ENCODE measurements around the gene FAM234B.
A peak's percentile ranks its signal among the peaks of the same experiment; 100 is the strongest.

The FAM234B gene

GRCh38 chr12:13100882-13101769 lies 56.9 kb downstream of the FAM234B start:
- no peaks in the 10 kb centered on the region for H3K36me3 ChIP-seq (ENCODE audit: control insufficient read depth in 2 of 2, insufficient read depth in 2 of 2, low read length in 2 of 2)
- no peaks in the 10 kb centered on the region for H3K27me3 ChIP-seq (ENCODE audit: control insufficient read depth in 1 of 2, insufficient read depth in 2 of 2, low read length in 2 of 2)
- H3K4me1 ChIP-seq (ENCODE audit: control insufficient read depth, insufficient read depth, low read length) = peaks cover 23% of the 10 kb centered on the region
- H3K27ac ChIP-seq (ENCODE audit: low read length) = peak overlapping the region; percentile 86
- peak overlapping the region; percentile 72 to 74 for H3K9ac ChIP-seq (ENCODE audit: low read length in 2 of 2)
- no peaks in the 10 kb centered on the region for H3K9me3 ChIP-seq (ENCODE audit: control insufficient read depth in 2 of 2, low read length in 2 of 2)
- H3K4me3 ChIP-seq (ENCODE audit: low read length in 2 of 2) = peak overlapping the region; percentile 42 to 76

GRCh38 chr12:13101821-13102375 lies 57.7 kb downstream of the FAM234B start:
- Histone ChIP-seq H3K9me3 (ENCODE audit: control insufficient read depth in 2 of 2, low read length in 2 of 2) (no peaks in the 10 kb centered on the region), H3K4me3 (ENCODE audit: low read length in 2 of 2) (peak overlapping the region; percentile 42 to 76), H3K27me3 (ENCODE audit: control insufficient read depth in 1 of 2, insufficient read depth in 2 of 2, low read length in 2 of 2) (no peaks in the 10 kb centered on the region), H3K4me1 (ENCODE audit: control insufficient read depth, insufficient read depth, low read length) (peaks cover 23% of the 10 kb centered on the region), H3K27ac (ENCODE audit: low read length) (peak overlapping the region; percentile 86), H3K36me3 (ENCODE audit: control insufficient read depth in 2 of 2, insufficient read depth in 2 of 2, low read length in 2 of 2) (no peaks in the 10 kb centered on the region), H3K9ac (ENCODE audit: low read length in 2 of 2) (peak overlapping the region; percentile 72 to 73)

GRCh38 chr12:13102461-13103195 lies 58.4 kb downstream of the FAM234B start:
- no peak overlapping the region for H3K9ac ChIP-seq (ENCODE audit: low read length in 2 of 2)
- no peaks in the 10 kb centered on the region for H3K27me3 ChIP-seq (ENCODE audit: control insufficient read depth in 1 of 2, insufficient read depth in 2 of 2, low read length in 2 of 2)
- H3K4me3 ChIP-seq (ENCODE audit: low read length in 2 of 2) = no peak overlapping the region
- no peaks in the 10 kb centered on the region for H3K36me3 ChIP-seq (ENCODE audit: control insufficient read depth in 2 of 2, insufficient read depth in 2 of 2, low read length in 2 of 2)
- H3K27ac ChIP-seq (ENCODE audit: low read length) = peak overlapping the region; percentile 86
- no peaks in the 10 kb centered on the region for H3K9me3 ChIP-seq (ENCODE audit: control insufficient read depth in 2 of 2, low read length in 2 of 2)
- H3K4me1 ChIP-seq (ENCODE audit: control insufficient read depth, insufficient read depth, low read length) = peaks cover 23% of the 10 kb centered on the region

GRCh38 chr12:13103391-13104033 lies 59.3 kb downstream of the FAM234B start, which contains the start of gene GSG1:
Gene GSG1, minus strand, starts transcription at chr12:13103667. Its CDS starts 155 bp downstream, at chr12:13103512.
- Histone ChIP-seq H3K9ac (ENCODE audit: low read length in 2 of 2) (no peak within 1 kb of the TSS), H3K9me3 (ENCODE audit: control insufficient read depth in 2 of 2, low read length in 2 of 2) (no peaks in the 10 kb centered on the region), H3K4me3 (ENCODE audit: low read length in 2 of 2) (no peak within 1 kb of the TSS)

GRCh38 chr12:13104409-13104808 lies 60.2 kb downstream of the FAM234B start:
- H3K36me3 ChIP-seq (ENCODE audit: control insufficient read depth in 2 of 2, insufficient read depth in 2 of 2, low read length in 2 of 2) = no peaks in the 10 kb centered on the region
- no peaks in the 10 kb centered on the region for H3K27me3 ChIP-seq (ENCODE audit: control insufficient read depth in 1 of 2, insufficient read depth in 2 of 2, low read length in 2 of 2)
- H3K4me3 ChIP-seq (ENCODE audit: low read length in 2 of 2) = no peak overlapping the region
- H3K27ac ChIP-seq (ENCODE audit: low read length) = no peak overlapping the region
- H3K9ac ChIP-seq (ENCODE audit: low read length in 2 of 2) = no peak overlapping the region
- H3K9me3 ChIP-seq (ENCODE audit: control insufficient read depth in 2 of 2, low read length in 2 of 2) = no peaks in the 10 kb centered on the region
- H3K4me1 ChIP-seq (ENCODE audit: control insufficient read depth, insufficient read depth, low read length) = peaks cover 19% of the 10 kb centered on the region

More at GRCh38 chr12:13103391-13104033, 59.3 kb downstream of the FAM234B start, which contains the start of gene GSG1:
- Histone ChIP-seq H3K27ac (ENCODE audit: low read length) (peak within 1 kb of the TSS; percentile 86), H3K36me3 (ENCODE audit: control insufficient read depth in 2 of 2, insufficient read depth in 2 of 2, low read length in 2 of 2) (no peaks in the 10 kb centered on the region), H3K4me1 (ENCODE audit: control insufficient read depth, insufficient read depth, low read length) (peaks cover 23% of the 10 kb centered on the region), H3K27me3 (ENCODE audit: control insufficient read depth in 1 of 2, insufficient read depth in 2 of 2, low read length in 2 of 2) (no peaks in the 10 kb centered on the region)

- H3K9ac ChIP-seq (ENCODE audit: low read length in 2 of 2) = no peak overlapping the region
- no peaks in the 10 kb centered on the region for H3K27me3 ChIP-seq (ENCODE audit: control insufficient read depth in 1 of 2, insufficient read depth in 2 of 2, low read length in 2 of 2)
- no peak overlapping the region for H3K27ac ChIP-seq (ENCODE audit: low read length)
- no peak overlapping the region for H3K4me3 ChIP-seq (ENCODE audit: low read length in 2 of 2)
- no peaks in the 10 kb centered on the region for H3K9me3 ChIP-seq (ENCODE audit: control insufficient read depth in 2 of 2, low read length in 2 of 2)
- peaks cover 11% of the 10 kb centered on the region for H3K4me1 ChIP-seq (ENCODE audit: control insufficient read depth, insufficient read depth, low read length)
- H3K36me3 ChIP-seq (ENCODE audit: control insufficient read depth in 2 of 2, insufficient read depth in 2 of 2, low read length in 2 of 2) = no peaks in the 10 kb centered on the region
These were observed 61.6 kb downstream of the FAM234B start for GRCh38 chr12:13105781-13106180.

GRCh38 chr12:13106666-13107065 lies 62.5 kb downstream of the FAM234B start:
- no peaks in the 10 kb centered on the region for H3K27me3 ChIP-seq (ENCODE audit: control insufficient read depth in 1 of 2, insufficient read depth in 2 of 2, low read length in 2 of 2)
- H3K27ac ChIP-seq (ENCODE audit: low read length) = no peak overlapping the region
- no peaks in the 10 kb centered on the region for H3K36me3 ChIP-seq (ENCODE audit: control insufficient read depth in 2 of 2, insufficient read depth in 2 of 2, low read length in 2 of 2)
- no peak overlapping the region for H3K4me3 ChIP-seq (ENCODE audit: low read length in 2 of 2)
- no peak overlapping the region for H3K9ac ChIP-seq (ENCODE audit: low read length in 2 of 2)
- H3K9me3 ChIP-seq (ENCODE audit: control insufficient read depth in 2 of 2, low read length in 2 of 2) = no peaks in the 10 kb centered on the region
- peaks cover 4% of the 10 kb centered on the region for H3K4me1 ChIP-seq (ENCODE audit: control insufficient read depth, insufficient read depth, low read length)

- H3K27ac ChIP-seq (ENCODE audit: low read length) = no peak overlapping the region
- no peaks in the 10 kb centered on the region for H3K36me3 ChIP-seq (ENCODE audit: control insufficient read depth in 2 of 2, insufficient read depth in 2 of 2, low read length in 2 of 2)
- H3K9ac ChIP-seq (ENCODE audit: low read length in 2 of 2) = no peak overlapping the region
- H3K4me1 ChIP-seq (ENCODE audit: control insufficient read depth, insufficient read depth, low read length) = no peaks in the 10 kb centered on the region
- no peak overlapping the region for H3K4me3 ChIP-seq (ENCODE audit: low read length in 2 of 2)
- no peaks in the 10 kb centered on the region for H3K9me3 ChIP-seq (ENCODE audit: control insufficient read depth in 2 of 2, low read length in 2 of 2)
- H3K27me3 ChIP-seq (ENCODE audit: control insufficient read depth in 1 of 2, insufficient read depth in 2 of 2, low read length in 2 of 2) = no peaks in the 10 kb centered on the region
These were observed 68.8 kb downstream of the FAM234B start for GRCh38 chr12:13112968-13113367.

- Histone ChIP-seq H3K4me3 (ENCODE audit: low read length in 2 of 2) (no peak overlapping the region), H3K27ac (ENCODE audit: low read length) (no peak overlapping the region), H3K9me3 (ENCODE audit: control insufficient read depth in 2 of 2, low read length in 2 of 2) (no peaks in the 10 kb centered on the region), H3K36me3 (ENCODE audit: control insufficient read depth in 2 of 2, insufficient read depth in 2 of 2, low read length in 2 of 2) (no peaks in the 10 kb centered on the region), H3K27me3 (ENCODE audit: control insufficient read depth in 1 of 2, insufficient read depth in 2 of 2, low read length in 2 of 2) (no peaks in the 10 kb centered on the region), H3K9ac (ENCODE audit: low read length in 2 of 2) (no peak overlapping the region), H3K4me1 (ENCODE audit: control insufficient read depth, insufficient read depth, low read length) (no peaks in the 10 kb centered on the region)
These were observed 70.3 kb downstream of the FAM234B start for GRCh38 chr12:13114251-13115052.

- Histone ChIP-seq H3K9me3 (ENCODE audit: control insufficient read depth in 2 of 2, low read length in 2 of 2) (no peaks in the 10 kb centered on the region), H3K4me3 (ENCODE audit: low read length in 2 of 2) (no peak overlapping the region), H3K27me3 (ENCODE audit: control insufficient read depth in 1 of 2, insufficient read depth in 2 of 2, low read length in 2 of 2) (no peaks in the 10 kb centered on the region), H3K9ac (ENCODE audit: low read length in 2 of 2) (no peak overlapping the region), H3K4me1 (ENCODE audit: control insufficient read depth, insufficient read depth, low read length) (no peaks in the 10 kb centered on the region), H3K27ac (ENCODE audit: low read length) (no peak overlapping the region), H3K36me3 (ENCODE audit: control insufficient read depth in 2 of 2, insufficient read depth in 2 of 2, low read length in 2 of 2) (no peaks in the 10 kb centered on the region)
These were observed 72.1 kb downstream of the FAM234B start for GRCh38 chr12:13116259-13116658.
